ENCODE data around the gene RNF144B.

RNF144B gene

GRCh38 chr6:18513253-18513798 is 126.2 kb downstream of the RNF144B start:
- DNase-seq (ENCODE audit: low read depth), result no peak

DNA sequence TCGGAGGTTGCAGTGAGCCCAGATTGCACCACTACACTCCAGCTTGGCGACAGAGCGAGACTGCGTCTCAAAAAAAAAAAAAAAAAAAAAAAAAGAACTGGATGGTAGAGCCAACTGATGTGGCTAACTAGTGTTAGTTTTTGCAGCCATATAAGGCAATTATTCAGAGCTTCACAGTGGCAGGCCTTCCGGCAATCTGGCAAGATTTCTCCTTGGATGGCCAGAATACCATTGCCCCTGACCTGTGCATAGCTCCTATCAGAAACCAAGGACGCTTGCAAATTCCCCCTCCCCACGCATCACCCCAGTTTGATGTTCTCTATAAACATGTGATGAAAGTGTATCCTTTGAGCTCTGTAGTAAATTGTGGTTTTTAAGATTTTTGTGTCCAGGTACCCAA is 127.0 kb downstream of the RNF144B start:
- no peak for DNase-seq (ENCODE audit: low read depth)

DNA sequence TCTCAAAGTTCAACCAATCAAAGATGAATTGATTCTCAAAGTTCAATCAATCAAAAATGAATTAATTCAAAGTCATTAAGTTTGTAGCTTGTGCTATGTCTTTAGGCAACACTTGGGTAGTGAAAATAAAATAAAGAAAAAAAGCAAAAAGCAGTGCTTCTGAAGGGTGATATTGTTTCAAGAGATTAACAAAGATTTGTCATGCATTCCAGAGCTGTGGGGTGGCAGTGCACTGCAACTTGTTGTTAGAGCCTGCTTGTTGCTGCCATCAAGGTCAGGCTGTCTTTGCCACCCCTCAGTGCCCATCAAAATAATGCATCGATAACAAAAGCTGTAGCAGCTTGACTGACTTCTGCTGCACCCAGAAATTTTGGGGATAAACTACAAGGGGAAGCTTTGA is 128.6 kb downstream of the RNF144B start:
- DNase-seq (ENCODE audit: low read depth), result no peak
